K562 (cell line): ENCODE measurements around the gene ANKLE1. TPM values are rescaled to one million over a fixed set of nuclear protein-coding genes. Genes with fewer than 3 reads are reported as not detected.

Experiments
- ATF2 ChIP-seq: sonication (generic); formaldehyde crosslinking; IDR thresholded peaks from 2 replicates; pipeline ENCODE4 v1.8.1; 2022; ENCODE audit warnings: missing genetic modification reagents
- E2F6 ChIP-seq, 2 experiments: IDR thresholded peaks; 2 replicates each; pipeline ENCODE4 v1.6.1; 2011; ENCODE audit warnings: borderline replicate concordance in 1 of 2, control low read depth in 1 of 2, low read depth in 1 of 2, low read length in 1 of 2, mild to moderate bottlenecking in 1 of 2, mixed read lengths in 1 of 2, moderate library complexity in 1 of 2; ENCODE audit not compliant: insufficient read depth in 1 of 2, insufficient read length in 1 of 2, poor library complexity in 1 of 2, severe bottlenecking in 1 of 2; ENCODE audit errors: extremely low read depth in 1 of 2
- GABPB2 ChIP-seq: fragments of 250-450 bp; sonication (Bioruptor Pico); conservative IDR thresholded peaks from 2 replicates; pipeline ENCODE4 v1.5.1; 2021; ENCODE audit warnings: mild to moderate bottlenecking
- NFYB ChIP-seq: IDR thresholded peaks from 2 replicates; pipeline ENCODE4 v1.6.1; 2011; ENCODE audit warnings: mild to moderate bottlenecking, moderate library complexity; ENCODE audit not compliant: insufficient read length; ENCODE audit errors: extremely low read depth
- NR1H2 ChIP-seq: sonication (generic); formaldehyde crosslinking; IDR thresholded peaks from 2 replicates; pipeline ENCODE4 v1.4.0; 2020; ENCODE audit warnings: mild to moderate bottlenecking, missing genetic modification reagents
- RHOXF2B ChIP-seq: fragments of 250-450 bp; sonication (Bioruptor Pico); conservative IDR thresholded peaks from 2 replicates; pipeline ENCODE4 v1.5.1; 2021
- RNF2 ChIP-seq: sonication (generic); IDR thresholded peaks from 2 replicates; pipeline ENCODE4 v1.6.1; 2016
- SETDB1 ChIP-seq: IDR thresholded peaks from one replicate; pipeline ENCODE4 v1.6.1; 2012; ENCODE audit warnings: low read length, control low read depth, inconsistent platforms
- SNAPC5 ChIP-seq: fragments of 250-450 bp; sonication (Bioruptor Pico); IDR thresholded peaks from 2 replicates; pipeline ENCODE4 v1.8.0; 2021; ENCODE audit warnings: moderate library complexity, mild to moderate bottlenecking, inconsistent platforms
- ZHX1 ChIP-seq: fragments of 150-350 bp; conservative IDR thresholded peaks from 2 replicates; pipeline ENCODE4 v1.6.1; 2014; ENCODE audit warnings: low read length
- ZNF121 ChIP-seq: sonication (generic); formaldehyde crosslinking; conservative IDR thresholded peaks from 2 replicates; pipeline ENCODE4 v1.8.0; 2022; ENCODE audit warnings: missing genetic modification reagents
- ZNF444 ChIP-seq: fragments of 250-450 bp; sonication (Bioruptor Pico); IDR thresholded peaks from 2 replicates; pipeline ENCODE4 v1.4.0; 2020; ENCODE audit warnings: mild to moderate bottlenecking, moderate library complexity
- polyA plus RNA-seq, 8 experiments: library from polyadenylated mRNA; depleted of rRNA in 4 of 8; stranded (reverse) in 5 of 8; unstranded in 3 of 8; fragments of >200 nt; fragmentation: Nextera tagmentation in 2 of 8; fragmentation: Illumina TruSeq in 1 of 8; extraction: Ambion mirVana in 2 of 8; extraction: Trizol in 1 of 8; gene quantifications; 2 replicates each; pipeline versions ENCODE4 v1.2.1 to v1.2.3, GENCODE V29; 2011 to 2014; ENCODE audit warnings: inconsistent platforms in 1 of 8, missing spikeins in 1 of 8
- total RNA-seq, 7 experiments: library from RNA; depleted of rRNA in 6 of 7; stranded (reverse); fragments of >200 nt in 6 of 7; fragmentation: Illumina TruSeq in 2 of 7; extraction: Trizol in 2 of 7; gene quantifications; 2 replicates each; pipeline versions ENCODE4 v1.2.1 to v1.2.3, GENCODE V29; 2011 to 2021; ENCODE audit warnings: low replicate concordance in 1 of 7
- TF ChIP-seq, protein P1 (sequence below), 3 experiments: fragments of 200-800 bp in 1 of 3; fragments of 250-450 bp in 1 of 3; fragments of 450-650 bp in 1 of 3; sonication (Bioruptor Pico) in 1 of 3; sonication (Bioruptor generic) in 1 of 3; formaldehyde crosslinking in 1 of 3; IDR thresholded peaks; 2 replicates each; pipeline versions ENCODE4 v1.6.1 to v1.8.0; 2016 to 2022; ENCODE audit warnings: mild to moderate bottlenecking in 2 of 3, missing genetic modification characterization in 2 of 3, missing compliant biosample characterization in 1 of 3, moderate library complexity in 1 of 3
- TF ChIP-seq, protein P2 (sequence below): fragments of 250-450 bp; sonication (Bioruptor Pico); IDR thresholded peaks from 2 replicates; pipeline ENCODE4 v1.4.0; 2020; ENCODE audit warnings: mild to moderate bottlenecking, moderate library complexity, borderline replicate concordance

The ANKLE1 gene
- total and polyA plus RNA-seq, 9 of the 15 experiments (the other 6 are each of a cell fraction or from before 2014, with no cell fraction given) = 0.63 to 9.2 (median 2.9) TPM

DNA sequence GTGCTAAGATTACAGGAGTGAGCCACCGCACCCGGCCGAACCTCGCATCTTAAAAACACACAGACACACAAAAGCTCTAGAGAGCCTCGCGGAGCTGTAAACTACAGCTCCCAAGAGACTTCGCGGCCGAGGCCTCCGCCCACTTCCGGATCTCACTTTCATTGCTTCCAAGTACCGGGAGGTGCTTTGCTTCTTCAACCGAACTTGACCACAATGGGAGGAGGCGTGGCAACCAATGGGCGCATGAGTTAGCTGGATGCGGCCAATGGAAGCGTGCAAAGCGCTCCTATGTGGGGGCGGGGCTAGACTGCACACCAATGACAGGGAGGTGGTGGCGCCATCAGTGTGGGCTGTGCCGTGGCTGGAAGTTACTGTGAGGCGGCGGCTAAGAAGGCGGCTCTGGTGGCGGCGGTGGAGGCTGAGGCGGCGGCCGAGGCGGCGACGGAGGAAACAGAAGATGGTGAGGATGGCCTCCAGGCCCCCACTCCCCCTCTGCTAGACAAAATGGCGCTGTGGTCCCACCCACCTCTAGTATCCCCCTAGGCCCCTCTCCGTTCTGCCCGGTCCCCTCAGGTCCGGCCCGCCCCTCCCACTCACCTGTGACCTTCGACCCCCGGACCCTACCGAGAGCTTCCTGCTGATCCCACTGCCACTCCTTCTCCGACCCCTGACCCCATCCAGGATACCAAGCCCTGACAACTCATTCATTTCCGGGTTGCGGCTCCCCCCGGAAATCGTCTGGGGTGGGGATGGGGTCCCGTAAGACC, 27.7 kb downstream of the ANKLE1 start, which contains the start of gene DDA1 (continued):
- TF ChIP-seq, protein P1, sequence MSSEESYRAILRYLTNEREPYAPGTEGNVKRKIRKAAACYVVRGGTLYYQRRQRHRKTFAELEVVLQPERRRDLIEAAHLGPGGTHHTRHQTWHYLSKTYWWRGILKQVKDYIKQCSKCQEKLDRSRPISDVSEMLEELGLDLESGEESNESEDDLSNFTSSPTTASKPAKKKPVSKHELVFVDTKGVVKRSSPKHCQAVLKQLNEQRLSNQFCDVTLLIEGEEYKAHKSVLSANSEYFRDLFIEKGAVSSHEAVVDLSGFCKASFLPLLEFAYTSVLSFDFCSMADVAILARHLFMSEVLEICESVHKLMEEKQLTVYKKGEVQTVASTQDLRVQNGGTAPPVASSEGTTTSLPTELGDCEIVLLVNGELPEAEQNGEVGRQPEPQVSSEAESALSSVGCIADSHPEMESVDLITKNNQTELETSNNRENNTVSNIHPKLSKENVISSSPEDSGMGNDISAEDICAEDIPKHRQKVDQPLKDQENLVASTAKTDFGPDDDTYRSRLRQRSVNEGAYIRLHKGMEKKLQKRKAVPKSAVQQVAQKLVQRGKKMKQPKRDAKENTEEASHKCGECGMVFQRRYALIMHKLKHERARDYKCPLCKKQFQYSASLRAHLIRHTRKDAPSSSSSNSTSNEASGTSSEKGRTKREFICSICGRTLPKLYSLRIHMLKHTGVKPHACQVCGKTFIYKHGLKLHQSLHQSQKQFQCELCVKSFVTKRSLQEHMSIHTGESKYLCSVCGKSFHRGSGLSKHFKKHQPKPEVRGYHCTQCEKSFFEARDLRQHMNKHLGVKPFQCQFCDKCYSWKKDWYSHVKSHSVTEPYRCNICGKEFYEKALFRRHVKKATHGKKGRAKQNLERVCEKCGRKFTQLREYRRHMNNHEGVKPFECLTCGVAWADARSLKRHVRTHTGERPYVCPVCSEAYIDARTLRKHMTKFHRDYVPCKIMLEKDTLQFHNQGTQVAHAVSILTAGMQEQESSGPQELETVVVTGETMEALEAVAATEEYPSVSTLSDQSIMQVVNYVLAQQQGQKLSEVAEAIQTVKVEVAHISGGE (CRISPR knock-in tag; IDR thresholded peaks at IDR 0.05) = no peak
- TF ChIP-seq RNF2 (no peak), RHOXF2B (no peak), NFYB (peak; percentile 96), ATF2 (CRISPR knock-in tag) (no peak), ZNF121 (CRISPR knock-in tag) (no peak), ZNF444 (CRISPR knock-in tag) (no peak), E2F6 (IDR thresholded peaks at IDR 0.05; ENCODE audit: borderline replicate concordance in 1 of 2, extremely low read depth in 1 of 2, insufficient read depth in 1 of 2, insufficient read length in 1 of 2, low read depth in 1 of 2, low read length in 1 of 2, poor library complexity in 1 of 2, severe bottlenecking in 1 of 2) (no peak), GABPB2 (no peak), NR1H2 (CRISPR knock-in tag) (no peak), SNAPC5 (no peak), SETDB1 (no peak), ZHX1 (no peak)
- TF ChIP-seq, protein P2, sequence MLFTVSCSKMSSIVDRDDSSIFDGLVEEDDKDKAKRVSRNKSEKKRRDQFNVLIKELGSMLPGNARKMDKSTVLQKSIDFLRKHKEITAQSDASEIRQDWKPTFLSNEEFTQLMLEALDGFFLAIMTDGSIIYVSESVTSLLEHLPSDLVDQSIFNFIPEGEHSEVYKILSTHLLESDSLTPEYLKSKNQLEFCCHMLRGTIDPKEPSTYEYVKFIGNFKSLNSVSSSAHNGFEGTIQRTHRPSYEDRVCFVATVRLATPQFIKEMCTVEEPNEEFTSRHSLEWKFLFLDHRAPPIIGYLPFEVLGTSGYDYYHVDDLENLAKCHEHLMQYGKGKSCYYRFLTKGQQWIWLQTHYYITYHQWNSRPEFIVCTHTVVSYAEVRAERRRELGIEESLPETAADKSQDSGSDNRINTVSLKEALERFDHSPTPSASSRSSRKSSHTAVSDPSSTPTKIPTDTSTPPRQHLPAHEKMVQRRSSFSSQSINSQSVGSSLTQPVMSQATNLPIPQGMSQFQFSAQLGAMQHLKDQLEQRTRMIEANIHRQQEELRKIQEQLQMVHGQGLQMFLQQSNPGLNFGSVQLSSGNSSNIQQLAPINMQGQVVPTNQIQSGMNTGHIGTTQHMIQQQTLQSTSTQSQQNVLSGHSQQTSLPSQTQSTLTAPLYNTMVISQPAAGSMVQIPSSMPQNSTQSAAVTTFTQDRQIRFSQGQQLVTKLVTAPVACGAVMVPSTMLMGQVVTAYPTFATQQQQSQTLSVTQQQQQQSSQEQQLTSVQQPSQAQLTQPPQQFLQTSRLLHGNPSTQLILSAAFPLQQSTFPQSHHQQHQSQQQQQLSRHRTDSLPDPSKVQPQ (CRISPR knock-in tag) = no peak
